Endometrial microvascular endothelial cells (primary cell): ENCODE measurements around the gene TCF19. TPM values are rescaled to one million over a fixed set of nuclear protein-coding genes. Genes with fewer than 3 reads are reported as not detected.
"Not testable (repeated sequence)": the region's sequence is repeated elsewhere in the genome, so short reads cannot be mapped to it uniquely, and the experiment has no call there.

Experiments
- in situ Hi-C: cut with HindIII; loops from 2 replicates; pipeline ENCODE4 v1.10.0; 2017; ENCODE audit warnings: low sequenced_read_pairs, low pct_unique_long_range_greater_than_20kb; ENCODE audit errors: inconsistent ontology term
- total RNA-seq: library from RNA; depleted of rRNA; stranded (reverse); fragments of >200 nt; gene quantifications from one replicate; pipeline ENCODE4 v1.2.3, GENCODE V29; 2015; ENCODE audit errors: inconsistent ontology term

TCF19 gene
- total RNA-seq, 1 donor from 2014 or later = 53.7 TPM

DNA sequence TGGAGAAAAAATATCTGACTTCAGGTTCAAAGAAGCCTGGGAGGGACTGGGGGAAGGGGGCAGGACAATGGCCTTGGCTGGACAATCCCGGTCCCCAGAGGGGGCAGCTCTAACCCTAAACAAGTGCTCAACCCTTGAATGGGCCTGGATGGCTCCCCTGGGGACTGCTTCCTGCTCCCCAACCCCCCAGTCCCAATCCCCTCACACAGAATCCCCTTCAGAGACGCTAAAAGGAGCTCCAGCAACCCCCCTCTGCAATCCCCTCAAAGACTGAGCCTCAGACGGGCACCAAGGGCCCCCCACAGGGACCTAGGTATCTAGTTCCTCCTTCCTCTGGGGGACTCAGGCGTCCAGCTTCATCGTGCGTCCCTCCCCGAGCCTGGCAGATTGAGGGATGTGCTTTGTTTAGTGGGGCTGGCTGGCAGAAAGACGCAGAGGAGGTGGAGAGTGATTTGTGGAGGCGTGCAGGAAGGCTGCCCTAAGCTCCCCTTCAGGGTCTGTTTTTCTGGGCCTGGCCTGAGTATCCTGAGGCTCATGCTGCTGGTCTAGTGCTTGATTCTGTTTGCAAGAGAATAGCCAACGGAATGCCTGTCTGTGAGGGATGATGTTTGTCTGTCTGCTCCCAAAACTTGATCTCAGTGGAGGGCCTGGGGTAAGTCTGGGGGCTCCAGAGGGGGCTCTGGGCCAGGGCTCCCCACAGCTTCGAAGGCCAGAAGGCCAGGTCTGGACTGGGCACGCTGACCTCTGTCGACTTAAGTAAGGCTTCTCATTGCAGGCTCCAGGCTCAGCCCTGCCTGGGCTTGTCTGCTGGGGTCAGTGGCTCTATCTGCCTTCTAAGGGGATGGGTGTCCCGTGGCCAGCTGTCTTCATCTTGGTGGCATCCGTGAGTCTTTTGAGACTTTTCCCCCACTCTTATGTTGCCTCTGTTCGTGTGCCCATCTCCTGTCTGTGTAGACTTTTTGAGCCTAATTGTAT, 13.8 kb downstream of the TCF19 start:
- in situ Hi-C loops = no loop called here

GRCh38 chr6:31172973-31173384, 14.6 kb downstream of the TCF19 start:
- in situ Hi-C loops = no loop called here

GRCh38 chr6:31173406-31173805, 15.0 kb downstream of the TCF19 start:
- in situ Hi-C loops = no loop called here

GRCh38 chr6:31174378-31174777, 16.0 kb downstream of the TCF19 start:
- in situ Hi-C loops = no loop called here

- in situ Hi-C loops = no loop called here
Measured at GRCh38 chr6:31175971-31176370, 17.6 kb downstream of the TCF19 start.

- in situ Hi-C loops = no loop called here
Measured at GRCh38 chr6:31178143-31179041, 20.0 kb downstream of the TCF19 start.

DNA sequence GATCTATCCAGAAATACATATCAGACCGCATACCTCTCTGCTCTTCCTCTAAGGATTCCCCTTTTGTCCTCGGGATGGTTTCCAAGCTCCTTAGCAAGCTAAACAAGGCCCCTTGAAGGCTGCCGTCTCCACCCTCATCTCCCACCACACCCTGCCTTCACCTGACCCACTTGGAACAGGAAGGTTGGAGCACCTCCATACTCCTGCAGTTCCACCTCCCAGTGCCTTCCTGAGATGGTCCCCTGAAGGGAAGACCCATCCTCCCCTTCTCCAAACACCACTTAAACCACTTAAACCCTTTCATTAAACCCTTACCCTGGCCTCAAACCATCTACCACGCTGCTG, 20.6 kb downstream of the TCF19 start:
- in situ Hi-C loops = no loop called here

GRCh38 chr6:31179896-31180295, 21.5 kb downstream of the TCF19 start:
- in situ Hi-C loops = no loop called here

- in situ Hi-C loops = no loop called here
Measured at GRCh38 chr6:31180500-31180899, 22.1 kb downstream of the TCF19 start.

DNA sequence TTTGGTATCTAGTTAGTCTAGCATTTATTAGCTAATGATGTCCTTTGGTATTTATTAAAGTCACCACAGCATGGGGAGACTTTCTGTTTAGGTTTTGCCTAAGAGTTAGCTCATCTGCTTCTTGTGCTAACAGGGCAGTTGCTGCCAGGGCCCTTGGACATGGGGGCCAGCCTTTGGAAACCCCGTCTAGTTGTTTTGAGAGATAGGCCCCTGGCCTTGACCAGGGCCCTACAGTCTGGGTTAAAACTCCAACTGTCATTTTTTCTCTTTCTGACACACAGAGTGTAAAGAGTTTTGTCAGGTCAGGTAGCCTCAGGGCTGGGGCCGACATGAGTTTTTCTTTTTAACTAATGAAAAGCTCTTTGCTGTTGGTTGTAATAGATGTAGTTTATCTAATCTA, 24.9 kb downstream of the TCF19 start:
- in situ Hi-C loops = not testable (repeated sequence)

DNA sequence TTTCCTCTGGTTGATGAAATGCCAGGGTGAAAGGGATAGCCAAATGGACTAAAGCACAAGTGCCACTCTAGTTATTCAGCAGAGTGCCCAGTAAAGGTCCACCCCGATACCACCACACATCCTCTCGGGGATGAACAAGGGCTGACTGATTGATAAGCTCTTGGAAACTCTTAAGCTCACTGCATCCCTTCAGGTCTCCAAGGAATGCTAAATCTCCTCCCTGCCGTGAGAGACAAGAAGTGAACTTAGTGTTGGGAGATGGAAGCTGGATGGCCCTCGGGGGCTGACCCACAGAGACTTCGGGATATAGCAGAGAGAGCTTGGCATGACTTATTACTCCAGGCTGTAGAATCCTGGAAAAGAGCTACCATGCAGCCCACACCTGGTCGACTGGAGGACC, 25.5 kb downstream of the TCF19 start:
- in situ Hi-C loops = not testable (repeated sequence)

DNA sequence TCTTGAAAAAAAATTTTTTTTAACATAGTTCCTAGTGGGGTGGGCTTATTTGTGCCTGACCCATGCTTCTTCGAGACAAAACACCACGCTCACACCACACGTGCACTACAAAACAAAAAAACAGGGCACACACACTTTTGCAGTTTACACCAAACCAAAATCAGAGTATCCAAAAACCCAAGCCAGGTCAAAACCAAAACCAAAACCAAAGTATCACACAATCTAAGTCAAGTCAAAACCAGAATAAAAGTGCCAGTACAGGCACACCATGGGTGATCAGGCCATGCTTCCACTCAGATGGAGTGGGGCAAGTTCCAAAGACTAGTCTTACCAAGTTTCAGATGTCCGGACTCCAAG, 27.3 kb downstream of the TCF19 start:
- in situ Hi-C loops = not testable (repeated sequence)

DNA sequence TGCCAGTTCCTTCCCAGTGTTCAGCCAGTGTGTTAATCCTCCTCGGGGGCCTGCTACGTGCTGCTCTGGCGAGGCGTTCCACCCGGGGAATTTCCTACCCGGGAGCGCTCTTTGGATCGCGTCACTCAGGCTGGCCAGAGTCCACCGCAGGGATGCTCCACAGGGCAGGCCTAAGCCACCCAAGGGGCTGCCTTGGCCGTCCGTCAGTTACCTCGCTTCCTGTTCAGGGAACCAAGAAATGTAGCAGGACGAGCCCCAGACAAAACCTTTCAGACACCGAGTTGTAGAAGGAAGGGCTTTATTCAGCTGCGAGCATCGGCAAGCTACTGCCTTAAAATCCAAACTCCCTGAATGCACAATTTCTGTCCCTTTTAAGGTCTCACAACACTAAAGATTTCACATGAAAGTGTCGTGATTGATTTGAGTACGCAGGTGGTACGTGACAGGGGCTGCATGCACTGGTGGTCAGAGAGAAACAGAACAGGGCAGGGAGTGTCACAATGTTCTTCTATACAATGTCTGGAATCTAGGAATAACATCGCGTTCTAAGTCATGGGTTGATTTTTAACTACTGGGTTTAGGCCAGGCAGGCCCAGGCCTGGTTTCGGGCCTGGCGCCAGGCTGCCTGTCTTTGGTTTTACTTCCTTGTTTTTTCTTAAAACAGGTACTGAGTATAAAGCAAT, 27.8 kb downstream of the TCF19 start:
- in situ Hi-C loops = no loop called here

DNA sequence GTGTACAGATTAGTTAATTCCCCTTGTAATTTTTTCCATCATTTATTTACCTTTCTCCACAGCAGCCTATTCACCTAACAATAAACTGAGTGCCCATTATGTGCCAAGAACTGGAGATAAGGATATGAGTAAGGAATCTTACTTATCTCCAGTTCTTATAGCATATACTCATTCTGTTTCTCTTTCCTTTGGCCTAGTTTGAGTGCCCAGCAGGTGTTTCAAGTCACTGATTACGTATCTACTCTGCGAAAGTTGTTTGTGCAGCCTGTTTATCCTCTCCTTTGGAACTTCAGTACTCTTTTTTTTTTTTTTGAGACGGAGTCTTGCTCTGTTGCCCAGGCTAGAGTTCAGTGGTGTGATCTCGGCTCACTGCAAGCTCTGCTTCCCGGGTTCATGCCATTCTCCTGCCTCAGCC, 29.4 kb downstream of the TCF19 start:
- in situ Hi-C loops = no loop called here

- in situ Hi-C loops = not testable (repeated sequence)
Measured at GRCh38 chr6:31189223-31189622, 30.8 kb downstream of the TCF19 start.

DNA sequence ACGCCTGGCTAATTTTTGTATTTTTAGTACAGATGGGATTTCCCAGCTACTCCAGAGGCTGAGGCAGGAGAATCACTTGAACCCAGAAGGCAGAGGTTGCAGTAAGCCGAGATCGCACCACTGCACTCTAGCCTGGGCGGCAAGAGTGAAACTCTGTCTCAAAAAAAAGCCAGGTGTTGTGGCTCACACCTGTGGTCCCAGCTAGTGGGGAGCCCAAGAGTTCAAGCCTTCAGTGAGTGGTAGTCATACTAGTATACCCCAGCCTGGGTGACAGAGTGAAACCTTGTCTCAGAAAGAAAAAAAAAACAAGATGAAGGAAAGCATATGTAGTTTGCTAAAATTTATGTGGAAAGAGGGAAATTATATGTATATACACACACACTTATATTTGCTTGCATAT, 32.1 kb downstream of the TCF19 start:
- in situ Hi-C loops = no loop called here

DNA sequence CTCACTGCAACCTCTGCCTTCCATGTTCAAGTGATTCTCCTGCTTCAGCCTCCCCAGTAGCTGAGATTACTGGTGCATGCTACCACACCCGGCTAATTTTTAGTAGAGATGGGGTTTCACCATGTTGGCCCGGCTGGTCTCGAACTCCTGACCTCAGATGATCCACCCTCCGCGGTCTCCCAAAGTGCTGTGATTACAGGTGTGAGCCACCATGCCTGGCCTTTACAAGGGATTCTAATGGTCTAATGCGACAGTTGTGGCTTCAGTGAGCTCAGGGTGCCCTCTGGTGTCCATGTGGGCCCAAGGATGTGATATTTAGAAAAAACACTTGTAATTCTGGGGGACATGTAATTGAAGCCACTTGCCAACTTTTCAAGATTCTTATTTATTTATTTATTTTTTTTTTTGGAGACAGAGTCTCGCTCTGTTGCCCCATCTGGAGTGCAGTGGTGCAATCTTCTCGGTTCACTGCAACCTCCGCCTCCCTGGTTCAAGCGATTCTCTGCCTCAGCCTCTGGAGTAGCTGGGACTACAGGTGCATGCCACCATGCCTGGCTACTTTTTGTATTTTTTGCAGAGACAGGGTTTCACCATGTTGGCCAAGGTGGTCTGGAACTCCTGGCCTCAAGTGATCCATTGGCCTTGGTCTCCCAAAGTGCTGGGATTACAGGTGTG, 34.2 kb downstream of the TCF19 start:
- in situ Hi-C loops = not testable (repeated sequence)

DNA sequence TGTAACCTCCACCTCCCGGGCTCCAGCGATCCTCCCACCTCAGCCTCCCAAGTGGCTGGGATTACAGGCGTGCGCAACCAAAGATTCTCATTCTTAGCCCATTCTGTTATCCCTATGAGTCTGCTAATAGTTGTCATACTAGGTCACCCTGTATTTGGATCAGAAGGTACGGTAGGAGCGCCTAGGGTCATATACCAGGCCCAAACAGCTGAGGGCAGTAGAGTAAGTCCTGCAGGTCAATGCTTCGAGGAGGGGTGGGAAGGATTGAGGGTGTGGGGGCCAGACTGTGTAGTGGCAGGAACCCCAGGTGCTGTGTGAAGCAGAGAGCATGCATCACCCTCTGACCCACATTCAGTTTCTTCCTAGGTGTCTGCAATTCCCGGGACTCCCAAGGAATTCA, 34.8 kb downstream of the TCF19 start:
- in situ Hi-C loops = no loop called here
